GM06990 (cell line): ENCODE results near the gene GABPB1.

ENCODE experiments used
- DNase-seq: peaks from one replicate; pipeline ENCODE4 v3.0.0-alpha.2; 2011; ENCODE audit not compliant: insufficient read length; ENCODE audit errors: extremely low read depth
- H3K27me3 ChIP-seq: replicated peaks from 2 replicates; pipeline ENCODE4 v1.6.0; 2011; ENCODE audit warnings: low read length; ENCODE audit not compliant: control insufficient read depth, insufficient read depth
- H3K36me3 ChIP-seq: 2 replicates; pipeline ENCODE4 v1.5.1; 2011; ENCODE audit warnings: low read length; ENCODE audit not compliant: control insufficient read depth, insufficient read depth
- H3K4me3 ChIP-seq: replicated peaks from 2 replicates; pipeline ENCODE4 v1.5.1; 2011; ENCODE audit warnings: low read depth, mild to moderate bottlenecking, control low read depth, low read length
- CTCF ChIP-seq: IDR thresholded peaks from 2 replicates; pipeline ENCODE4 v1.5.1; 2011; ENCODE audit warnings: low read length, control low read depth, mild to moderate bottlenecking, inconsistent platforms; ENCODE audit not compliant: insufficient read depth, poor library complexity, severe bottlenecking

Gene GABPB1

GRCh38 chr15:50361756-50362155 lies 6.8 kb upstream of the GABPB1 start:
- Histone ChIP-seq H3K27me3 (no peaks in the 10 kb centered on the region), H3K36me3 (peaks cover 7% of the 10 kb centered on the region), H3K4me3 (no peak overlapping the region)
- no peak for DNase-seq
- TF ChIP-seq CTCF: no peak

GRCh38 chr15:50358845-50359244 lies 3.8 kb upstream of the GABPB1 start:
- peaks cover 7% of the 10 kb centered on the region for H3K36me3 ChIP-seq
- no peak for DNase-seq
- TF ChIP-seq CTCF: peak; percentile 52
- H3K4me3 ChIP-seq: no peak overlapping the region
- H3K27me3 ChIP-seq: no peaks in the 10 kb centered on the region

- TF ChIP-seq CTCF: no peak
- no peaks in the 10 kb centered on the region for H3K27me3 ChIP-seq
- peaks cover 3% of the 10 kb centered on the region for H3K36me3 ChIP-seq
- no peak for DNase-seq
- peak overlapping the region; percentile 72 for H3K4me3 ChIP-seq
These were observed 982 bp upstream of the GABPB1 start for GRCh38 chr15:50355980-50356379.

GRCh38 chr15:50355619-50355905 lies 564 bp upstream of the GABPB1 start:
- DNase-seq: no peak
- no peak for TF ChIP-seq CTCF
- no peaks in the 10 kb centered on the region for H3K27me3 ChIP-seq
- H3K36me3 ChIP-seq: peaks cover 3% of the 10 kb centered on the region
- H3K4me3 ChIP-seq: peak overlapping the region; percentile 72

GRCh38 chr15:50353975-50354837 lies 792 bp downstream of the GABPB1 start:
- Histone ChIP-seq H3K27me3 (no peaks in the 10 kb centered on the region), H3K4me3 (peak overlapping the region; percentile 72), H3K36me3 (peaks cover 3% of the 10 kb centered on the region)
- TF ChIP-seq CTCF: no peak
- peak; percentile 69 for DNase-seq
